Breast epithelium (tissue), 3 donors: ENCODE measurements around the gene CACNG4.

Experiments
- POLR2A ChIP-seq: fragments of 450-650 bp; IDR thresholded peaks from one replicate; pipeline ENCODE4 v1.6.1; 2016; ENCODE audit warnings: antibody characterized with exemption, mild to moderate bottlenecking, moderate library complexity
- POLR2AphosphoS5 ChIP-seq, 3 donors: sonication (generic); formaldehyde crosslinking; IDR thresholded peaks; one replicate each; pipeline ENCODE4 v1.6.1; 2017; ENCODE audit warnings: antibody characterized with exemption in 3 of 3
- TF ChIP-seq, protein P1 (sequence below), 3 donors: fragments of 450-650 bp; IDR thresholded peaks; one replicate each; pipeline ENCODE4 v1.5.1; 2016 to 2017; ENCODE audit warnings: antibody characterized with exemption in 3 of 3, mild to moderate bottlenecking in 3 of 3, moderate library complexity in 3 of 3

DNA sequence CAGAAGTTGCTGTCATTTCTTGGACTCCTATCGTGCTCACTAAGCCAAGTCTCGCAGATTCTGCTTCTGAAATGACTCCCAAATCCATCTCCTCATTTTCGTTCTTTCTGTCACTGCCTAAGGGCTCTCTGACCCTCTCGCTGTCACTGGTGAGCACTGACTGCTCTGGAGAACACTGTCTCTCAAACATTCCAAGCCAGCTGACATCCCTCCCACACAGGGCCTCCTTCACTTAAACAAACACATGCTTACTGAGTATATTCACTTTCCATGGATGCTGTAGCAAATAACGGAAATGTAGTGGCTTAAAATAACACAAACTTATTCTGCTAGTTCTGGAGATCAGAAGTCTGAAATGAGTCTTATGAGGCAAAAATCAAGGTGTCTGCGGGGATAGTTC lies 98.6 kb downstream of the CACNG4 start:
- TF ChIP-seq, protein P1, sequence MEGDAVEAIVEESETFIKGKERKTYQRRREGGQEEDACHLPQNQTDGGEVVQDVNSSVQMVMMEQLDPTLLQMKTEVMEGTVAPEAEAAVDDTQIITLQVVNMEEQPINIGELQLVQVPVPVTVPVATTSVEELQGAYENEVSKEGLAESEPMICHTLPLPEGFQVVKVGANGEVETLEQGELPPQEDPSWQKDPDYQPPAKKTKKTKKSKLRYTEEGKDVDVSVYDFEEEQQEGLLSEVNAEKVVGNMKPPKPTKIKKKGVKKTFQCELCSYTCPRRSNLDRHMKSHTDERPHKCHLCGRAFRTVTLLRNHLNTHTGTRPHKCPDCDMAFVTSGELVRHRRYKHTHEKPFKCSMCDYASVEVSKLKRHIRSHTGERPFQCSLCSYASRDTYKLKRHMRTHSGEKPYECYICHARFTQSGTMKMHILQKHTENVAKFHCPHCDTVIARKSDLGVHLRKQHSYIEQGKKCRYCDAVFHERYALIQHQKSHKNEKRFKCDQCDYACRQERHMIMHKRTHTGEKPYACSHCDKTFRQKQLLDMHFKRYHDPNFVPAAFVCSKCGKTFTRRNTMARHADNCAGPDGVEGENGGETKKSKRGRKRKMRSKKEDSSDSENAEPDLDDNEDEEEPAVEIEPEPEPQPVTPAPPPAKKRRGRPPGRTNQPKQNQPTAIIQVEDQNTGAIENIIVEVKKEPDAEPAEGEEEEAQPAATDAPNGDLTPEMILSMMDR (IDR thresholded peaks at IDR 0.05), result no peak
- no peak for TF ChIP-seq POLR2AphosphoS5 (IDR thresholded peaks at IDR 0.05)
- TF ChIP-seq POLR2A, result no peak
